NK-92 (cell line): Measurements from ENCODE around the gene NECTIN3.

Experiments
- DNase-seq: peaks from one replicate; lab custom pipeline; 2025; ENCODE audit not compliant: unreplicated experiment; lab: John Stamatoyannopoulos, UW

NECTIN3 gene

DNA sequence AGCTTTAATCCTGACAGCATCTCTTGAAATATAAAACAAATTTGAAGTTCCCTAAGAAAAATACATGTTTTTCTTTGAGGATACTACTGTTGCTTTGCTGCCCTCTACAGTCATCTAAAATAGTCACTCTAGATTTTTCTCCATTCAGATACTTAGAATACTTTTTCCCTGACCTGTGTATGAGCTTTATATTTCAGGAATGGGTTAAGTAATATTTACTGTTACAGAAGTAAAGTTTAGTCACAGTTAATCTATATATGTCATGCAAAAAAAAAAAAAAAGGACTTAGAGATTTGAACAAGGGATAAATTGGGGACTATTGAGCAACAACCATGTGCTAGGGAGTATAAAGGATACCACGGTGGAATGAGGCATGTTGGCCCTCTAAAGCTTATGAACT lies 8.8 kb downstream of the NECTIN3 start:
- DNase-seq: no peak

DNA sequence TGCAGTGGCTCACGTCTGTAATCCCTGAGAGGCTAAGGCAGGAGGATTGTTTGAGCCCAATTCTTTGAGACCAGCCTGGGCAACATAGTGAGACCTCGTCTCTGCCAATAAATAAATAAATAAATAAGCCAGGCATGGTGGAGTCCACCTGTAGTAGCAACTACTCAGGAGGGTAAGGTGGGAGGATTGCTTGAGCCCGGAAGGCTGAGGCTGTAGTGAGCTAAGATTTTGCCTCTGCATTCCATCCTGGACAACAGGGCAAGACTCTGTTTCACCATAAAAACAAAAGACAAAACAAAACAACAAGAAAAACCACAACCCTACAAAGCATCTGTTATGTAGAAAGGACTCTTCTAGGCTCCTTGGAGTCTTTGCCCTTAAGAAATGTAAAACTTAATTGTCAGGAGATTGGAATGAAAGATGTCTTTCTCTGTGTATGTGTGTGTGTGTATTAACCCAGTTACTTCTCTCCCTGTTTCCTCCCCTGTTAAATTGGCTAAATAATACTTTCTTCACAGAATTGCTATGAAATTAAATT lies 9.5 kb downstream of the NECTIN3 start:
- DNase-seq: no peak

DNA sequence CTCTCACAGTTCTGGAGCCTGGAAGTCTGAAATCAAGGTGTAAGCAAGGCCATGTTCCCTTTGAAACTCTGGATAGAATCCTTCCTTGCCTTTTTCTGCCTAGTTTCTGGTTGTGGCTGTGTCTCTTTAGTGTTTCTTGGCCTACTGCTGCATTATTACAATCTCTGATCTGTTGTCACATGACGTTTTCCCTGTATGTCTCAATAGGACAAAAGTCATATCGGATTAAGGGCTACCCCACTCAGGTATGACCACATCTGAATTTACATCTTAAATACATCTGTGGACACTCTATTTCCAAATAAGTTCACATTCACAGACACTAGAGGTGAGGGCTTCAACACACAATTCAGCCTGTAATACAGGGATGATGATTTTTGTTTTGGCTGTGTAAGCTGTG lies 13.3 kb downstream of the NECTIN3 start:
- DNase-seq: no peak

DNA sequence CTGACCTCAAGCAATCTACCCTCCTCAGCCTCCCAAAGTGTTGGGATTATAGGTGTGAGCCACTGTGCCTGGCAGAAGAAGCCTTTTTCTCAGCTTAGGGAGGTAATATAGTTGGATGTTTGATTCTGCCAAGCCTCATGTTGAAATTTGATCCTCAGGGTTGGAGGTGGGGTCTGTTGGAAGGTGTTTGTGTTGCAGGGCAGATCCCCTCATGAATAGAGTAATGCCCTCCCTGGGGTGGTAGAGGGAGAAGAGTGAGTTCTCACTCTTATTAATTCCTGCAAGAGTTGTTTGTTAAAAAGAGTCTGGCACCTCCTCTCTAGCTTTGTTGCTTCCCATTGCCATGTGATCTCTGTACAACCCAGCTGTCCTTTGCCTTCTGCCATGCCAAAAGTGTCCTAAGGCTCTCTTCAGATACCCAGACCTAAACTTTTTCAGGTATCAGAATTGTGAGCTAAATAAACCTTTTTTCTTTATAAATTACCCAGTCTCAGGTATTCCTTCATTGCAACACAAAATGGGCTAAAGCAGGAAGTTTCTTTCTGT lies 16.4 kb downstream of the NECTIN3 start:
- no peak for DNase-seq

DNA sequence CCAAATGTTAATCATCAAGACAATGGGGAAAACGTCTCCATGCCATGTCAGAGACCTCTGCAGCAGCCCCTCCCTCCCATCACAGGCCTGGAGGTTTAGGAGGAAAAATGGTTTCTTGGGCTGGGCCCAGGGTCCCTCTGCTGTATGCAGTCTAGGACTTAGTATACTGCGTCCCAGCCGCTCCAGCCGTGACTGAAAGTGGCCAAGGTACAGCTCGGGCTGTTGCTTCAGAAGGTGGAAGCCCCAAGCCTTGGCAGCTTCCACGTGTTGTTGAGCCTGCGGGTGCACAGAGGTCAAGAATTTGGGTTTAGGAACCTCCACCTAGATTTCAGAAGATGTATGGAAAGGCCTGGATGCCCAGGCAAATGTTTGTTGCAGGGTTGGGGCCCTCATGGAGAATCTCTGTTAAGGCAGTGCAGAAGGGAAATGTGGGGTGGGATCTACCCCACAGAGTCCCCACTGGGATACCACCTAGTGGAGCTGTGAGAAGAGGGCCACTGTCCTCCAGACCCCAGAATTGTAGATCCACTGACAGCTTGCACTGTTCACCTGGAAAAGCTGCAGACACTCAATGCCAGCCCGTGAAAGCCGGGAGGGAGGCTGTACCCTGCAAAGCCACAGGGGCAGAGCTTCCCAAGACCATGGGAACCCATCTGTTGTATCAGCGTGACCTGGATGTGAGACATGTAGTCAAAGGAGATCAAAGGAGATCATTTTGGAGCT lies 25.0 kb downstream of the NECTIN3 start:
- DNase-seq: no peak

DNA sequence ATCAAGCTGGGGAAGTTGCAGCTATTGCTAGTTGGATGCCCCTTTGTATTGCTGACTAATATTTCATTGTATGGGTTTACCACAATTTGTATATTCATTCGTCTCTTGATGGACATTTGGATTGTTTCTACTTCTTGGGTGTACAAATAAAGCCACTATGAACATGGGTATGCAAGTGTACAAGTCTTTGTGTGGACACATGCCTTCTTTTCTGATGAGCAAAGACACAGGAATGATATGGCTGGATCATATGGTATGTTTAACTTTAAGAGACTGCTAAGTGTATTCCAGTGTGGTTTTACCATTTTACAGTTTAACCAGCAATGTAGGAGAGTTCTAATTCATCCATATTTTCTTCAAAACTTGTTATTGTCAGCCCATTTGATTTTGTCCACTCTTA lies 32.2 kb downstream of the NECTIN3 start:
- DNase-seq: no peak

DNA sequence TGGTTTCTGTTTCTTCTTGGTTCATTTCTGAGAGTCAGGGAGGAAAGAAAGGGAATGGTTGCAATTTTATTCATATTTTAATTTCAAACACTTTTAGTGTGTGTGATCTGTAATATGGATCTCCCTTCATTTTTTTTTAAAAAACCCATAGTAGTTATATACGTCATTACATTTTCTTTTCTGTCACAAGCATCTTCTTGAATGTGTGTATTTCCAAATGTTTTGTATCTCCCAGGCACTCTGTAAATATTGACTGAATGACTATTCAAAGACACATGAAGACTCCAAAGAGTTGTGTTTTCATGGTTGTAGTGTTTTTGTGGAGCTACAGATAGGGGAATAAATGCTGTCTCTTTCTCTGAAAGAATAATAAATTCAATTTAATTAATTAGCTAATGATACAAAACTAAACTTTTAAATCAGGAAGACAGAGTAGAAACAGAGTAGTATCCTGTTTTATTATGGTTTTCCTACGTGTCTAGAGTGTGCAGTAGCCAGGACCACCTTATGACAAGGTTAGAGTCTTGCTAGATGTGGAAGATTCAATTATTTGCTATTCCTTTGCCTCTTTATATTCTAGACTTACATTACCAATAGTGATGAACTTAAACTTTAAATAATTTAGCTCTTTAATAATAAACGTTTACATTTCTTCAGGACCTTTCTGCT lies 35.5 kb downstream of the NECTIN3 start:
- DNase-seq: no peak

DNA sequence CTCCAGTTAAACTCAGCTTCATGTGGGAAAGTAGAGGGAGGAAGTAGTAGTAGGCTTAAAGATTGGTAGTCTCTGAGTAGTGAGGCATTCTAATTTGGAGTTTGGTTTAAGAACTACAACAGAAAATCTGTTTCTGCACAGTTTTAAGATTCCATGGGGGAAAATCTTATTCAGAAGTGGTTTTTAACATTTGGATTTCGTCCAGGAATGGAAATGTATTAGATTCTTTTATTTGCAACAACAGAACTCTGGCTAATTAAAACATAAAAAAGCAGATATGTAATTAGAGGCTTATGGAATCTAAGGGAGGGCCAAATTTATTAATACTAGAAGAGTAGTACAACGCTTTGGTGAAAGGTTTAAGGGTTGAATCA lies 36.0 kb downstream of the NECTIN3 start:
- DNase-seq: no peak

DNA sequence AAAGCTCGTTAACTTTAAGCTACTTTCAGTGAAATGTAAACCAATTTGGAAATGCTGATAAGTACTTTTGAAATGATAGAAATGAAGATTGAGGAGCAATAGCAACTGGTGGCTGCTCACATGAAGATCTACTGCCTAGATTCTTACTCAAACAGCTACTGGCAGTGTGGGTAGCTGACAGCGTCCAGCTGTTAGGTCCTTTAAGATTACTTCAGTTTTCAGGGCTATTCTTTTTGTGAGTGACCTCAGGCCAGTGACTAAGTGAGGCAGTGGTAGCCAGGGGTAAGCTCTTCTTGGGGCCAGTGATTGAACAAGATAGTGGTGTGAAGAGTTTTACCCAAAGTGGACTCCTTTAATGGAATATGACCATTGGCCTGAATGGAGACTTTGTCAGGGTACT lies 41.3 kb downstream of the NECTIN3 start:
- DNase-seq: no peak

DNA sequence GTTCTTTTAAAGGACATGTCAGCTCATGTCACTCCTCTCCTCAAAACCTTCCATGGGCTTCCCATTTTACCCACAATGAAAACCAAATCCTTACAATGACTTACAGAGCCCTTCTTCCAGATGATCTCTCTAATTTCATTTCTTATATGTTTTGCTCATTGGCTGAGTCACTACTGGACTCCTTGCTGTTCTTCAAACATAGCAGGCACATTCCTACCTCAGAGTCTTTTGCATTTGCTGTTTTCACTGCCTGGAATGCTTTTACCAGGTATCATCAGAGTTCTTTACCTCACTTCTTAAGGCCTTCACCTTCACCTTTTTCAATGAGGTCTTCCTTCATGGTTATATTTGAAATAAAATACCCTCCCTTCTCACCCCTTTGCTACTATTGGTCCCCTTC lies 57.3 kb downstream of the NECTIN3 start:
- no peak for DNase-seq

DNA sequence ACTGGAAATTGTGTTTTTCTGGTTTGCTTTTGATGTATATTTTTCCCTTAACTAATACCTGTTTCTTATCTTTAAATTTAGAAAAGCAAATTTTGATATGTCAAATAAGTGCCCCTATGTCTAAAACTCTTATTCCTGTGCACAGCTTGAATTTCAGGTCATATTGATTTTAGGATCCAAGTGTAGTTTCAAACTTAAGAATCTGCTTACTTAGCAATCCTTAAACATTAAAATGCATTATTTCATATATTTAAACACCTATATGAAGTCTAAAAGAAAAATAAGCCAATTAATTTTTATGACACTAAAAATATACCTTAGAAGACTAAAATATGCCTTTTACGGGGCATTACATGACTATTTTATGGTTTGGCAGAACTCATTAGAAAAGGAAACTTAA lies 59.2 kb downstream of the NECTIN3 start:
- no peak for DNase-seq

DNA sequence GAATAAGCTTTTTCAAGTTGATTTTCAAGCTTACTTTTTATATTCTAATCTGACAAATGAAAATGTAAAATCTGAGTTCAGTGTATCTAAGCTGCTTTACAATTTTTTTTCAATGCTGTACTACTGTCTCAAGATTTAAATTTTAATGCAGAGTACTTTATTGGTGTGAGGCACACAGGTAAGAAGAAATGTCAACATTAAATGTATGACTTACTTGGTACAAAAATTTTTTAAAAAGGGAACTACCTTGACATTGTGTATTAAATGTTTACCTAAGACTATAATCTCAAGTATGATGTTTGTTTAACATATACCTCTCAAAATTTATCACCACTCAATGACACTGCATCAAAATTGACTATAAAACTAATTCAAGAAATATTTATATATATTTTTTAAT lies 62.7 kb downstream of the NECTIN3 start:
- no peak for DNase-seq

DNA sequence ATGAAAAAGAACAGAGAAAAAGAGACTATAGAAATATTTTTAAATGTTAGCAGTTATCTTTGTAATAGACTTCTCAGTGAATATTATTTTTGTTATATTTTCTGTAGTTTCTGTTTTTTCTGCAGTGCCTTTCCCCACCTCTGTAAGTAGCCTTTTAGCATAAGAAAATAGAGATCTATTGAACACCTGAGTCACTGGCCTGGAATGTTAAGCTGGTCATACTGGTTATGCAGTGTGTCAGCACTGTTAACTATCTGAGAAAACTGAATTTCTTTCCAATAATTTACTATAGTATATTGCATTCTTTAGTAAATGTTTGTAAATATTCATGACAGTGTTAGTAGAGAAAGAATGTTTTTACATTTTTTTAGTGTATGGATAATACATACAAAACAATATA lies 79.8 kb downstream of the NECTIN3 start:
- no peak for DNase-seq

DNA sequence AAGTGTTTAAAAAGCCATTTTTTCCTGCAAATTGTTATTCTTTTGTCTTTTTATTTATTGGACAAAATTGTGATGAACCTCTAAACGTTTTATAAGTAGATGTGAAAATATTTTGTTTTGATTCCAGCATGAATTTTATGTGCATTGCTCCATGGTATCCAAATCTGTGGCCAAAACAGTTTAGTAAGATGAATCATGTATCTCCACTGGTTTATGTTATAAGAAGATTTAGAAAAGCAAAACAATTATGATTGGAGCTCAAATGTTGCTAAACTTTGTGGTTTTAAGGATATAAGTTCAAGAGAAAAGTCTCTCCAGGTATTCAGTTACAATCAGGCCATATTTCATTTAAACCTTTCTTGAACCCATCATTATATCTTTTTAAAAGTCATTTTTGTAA lies 80.9 kb downstream of the NECTIN3 start:
- no peak for DNase-seq

DNA sequence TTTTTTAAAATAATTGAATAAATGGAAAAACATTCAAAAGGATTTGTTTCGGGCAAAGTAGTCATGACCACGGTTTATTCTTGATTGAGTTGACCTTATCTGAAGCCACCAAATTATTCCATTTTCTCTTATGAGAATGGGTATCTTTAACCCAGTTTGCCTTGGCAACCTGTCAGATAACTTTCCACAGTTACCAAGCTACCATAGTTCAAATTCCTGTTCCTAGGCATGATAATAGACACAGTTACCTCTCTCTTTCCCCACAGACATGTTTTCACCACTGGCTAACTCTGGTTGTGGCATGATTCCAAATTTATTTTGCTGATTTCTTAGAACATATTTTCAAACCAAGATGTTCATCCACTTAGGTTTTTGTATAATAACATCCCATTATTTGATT lies 84.9 kb downstream of the NECTIN3 start:
- no peak for DNase-seq

DNA sequence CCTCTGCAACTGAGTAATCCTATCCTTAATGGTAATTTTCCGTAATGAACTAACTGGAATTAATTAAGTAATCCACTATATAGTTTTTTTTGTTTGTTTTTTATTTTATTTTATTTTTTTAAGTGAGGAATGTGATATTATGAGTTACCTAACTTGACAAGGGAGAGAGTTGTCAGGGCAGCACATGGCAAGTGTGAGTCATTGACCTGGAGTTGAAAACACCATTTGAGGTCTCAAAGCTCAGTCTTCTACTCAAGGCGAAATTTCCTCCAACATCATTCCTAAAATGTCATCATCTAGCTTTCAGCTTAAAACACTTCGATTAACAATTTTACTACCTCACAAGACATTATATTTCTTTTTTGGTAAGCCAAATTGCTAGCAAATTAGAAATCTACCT lies 87.8 kb downstream of the NECTIN3 start:
- no peak for DNase-seq

DNA sequence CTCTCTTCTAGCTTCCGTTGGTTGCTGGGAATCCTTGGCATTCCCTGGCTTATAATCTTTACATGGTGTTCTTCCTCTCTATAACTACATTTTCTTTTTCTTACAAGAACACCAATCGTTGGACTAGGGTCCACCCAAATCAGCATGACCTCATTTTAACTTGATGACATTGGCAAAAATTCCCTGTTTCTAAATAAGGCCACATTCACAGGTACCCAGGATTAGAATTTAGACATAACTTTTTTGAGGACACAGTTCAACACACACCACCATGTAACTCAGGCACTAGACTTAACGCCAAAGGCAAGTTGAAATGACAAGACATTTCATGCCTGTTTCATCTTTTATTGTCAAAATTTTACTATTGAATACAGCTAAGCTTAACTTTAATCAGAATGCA lies 93.0 kb downstream of the NECTIN3 start:
- no peak for DNase-seq

DNA sequence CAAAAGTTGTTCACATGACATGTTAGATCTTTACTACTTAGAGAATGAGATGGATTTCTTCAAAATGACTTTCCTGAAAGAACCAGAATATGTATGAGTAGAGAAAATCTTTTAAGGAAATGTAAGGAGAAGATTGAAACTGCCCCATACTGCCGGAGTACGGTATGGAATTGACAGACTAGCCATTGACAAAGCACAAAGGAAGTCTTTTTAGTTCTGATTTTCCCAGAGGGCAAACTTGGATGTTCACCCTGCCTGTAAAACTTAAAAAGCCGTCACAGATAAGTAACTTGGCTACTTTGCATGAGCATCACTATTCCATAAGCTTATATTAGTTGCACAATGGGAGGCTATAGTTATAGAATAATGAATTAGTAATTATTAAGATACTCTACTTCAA lies 93.8 kb downstream of the NECTIN3 start:
- DNase-seq: no peak

DNA sequence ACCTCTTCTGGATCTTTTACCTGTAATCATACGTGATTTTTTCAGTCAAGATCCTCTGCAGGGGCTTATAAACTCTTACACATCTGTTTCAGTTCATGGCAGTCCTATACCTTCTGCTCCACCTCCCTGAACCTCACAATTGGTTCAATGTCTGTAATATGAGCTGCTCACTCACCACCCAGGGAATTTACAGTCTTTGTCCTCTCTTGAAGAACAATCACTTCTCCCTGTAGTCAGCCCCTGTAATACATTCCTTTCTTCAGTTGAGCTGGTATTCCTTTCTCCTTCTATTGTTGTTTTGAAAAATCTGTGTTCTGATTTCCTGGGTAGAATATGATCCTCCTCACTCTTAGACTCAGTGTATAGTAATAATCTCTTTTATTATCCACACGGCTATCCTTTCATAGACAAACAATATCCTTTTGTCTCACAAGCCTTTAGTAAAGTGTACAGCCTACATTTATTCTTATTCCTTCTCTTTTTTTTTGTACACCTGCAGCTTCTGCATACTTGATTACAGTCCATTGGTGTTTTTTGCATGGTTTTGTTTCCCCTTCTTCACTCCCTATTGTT lies 101.8 kb downstream of the NECTIN3 start:
- DNase-seq: no peak

DNA sequence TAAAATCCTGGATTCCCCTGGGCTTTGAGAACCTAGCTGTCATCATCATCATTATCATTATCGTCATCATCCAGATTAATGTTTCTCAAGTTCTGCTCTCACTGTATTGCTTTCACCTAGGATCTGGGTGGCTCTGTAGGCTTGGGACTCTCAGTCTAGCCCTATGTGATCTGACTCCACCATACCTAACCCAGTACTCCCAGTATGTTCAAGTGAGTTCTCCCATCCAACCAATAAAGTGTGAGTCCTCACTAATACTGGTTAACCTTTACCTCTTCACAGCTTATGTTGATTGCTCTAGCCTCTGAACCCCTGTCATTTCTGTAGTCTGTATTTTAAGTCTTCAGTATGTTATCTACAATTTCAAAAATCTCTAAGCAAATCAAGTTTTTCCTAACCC lies 102.3 kb downstream of the NECTIN3 start:
- no peak for DNase-seq

DNA sequence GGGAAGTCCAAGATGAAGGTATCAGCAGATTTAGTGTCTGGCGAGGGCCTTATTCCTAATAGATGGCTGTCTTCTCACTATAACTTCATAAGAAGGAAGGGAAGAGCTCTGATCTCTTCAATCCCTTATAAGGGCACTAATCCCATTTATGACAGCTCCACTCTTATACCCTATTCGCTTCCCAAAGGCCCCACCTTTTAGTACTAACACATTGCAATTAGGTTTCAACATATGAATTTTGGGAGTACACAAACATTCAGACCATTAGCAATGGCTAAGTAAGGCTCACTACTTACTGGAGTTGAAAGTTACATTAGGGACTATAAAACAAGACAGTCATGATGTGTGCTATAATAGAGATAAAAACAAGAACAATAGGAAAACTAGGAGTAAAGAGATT lies 118.9 kb downstream of the NECTIN3 start:
- no peak for DNase-seq

DNA sequence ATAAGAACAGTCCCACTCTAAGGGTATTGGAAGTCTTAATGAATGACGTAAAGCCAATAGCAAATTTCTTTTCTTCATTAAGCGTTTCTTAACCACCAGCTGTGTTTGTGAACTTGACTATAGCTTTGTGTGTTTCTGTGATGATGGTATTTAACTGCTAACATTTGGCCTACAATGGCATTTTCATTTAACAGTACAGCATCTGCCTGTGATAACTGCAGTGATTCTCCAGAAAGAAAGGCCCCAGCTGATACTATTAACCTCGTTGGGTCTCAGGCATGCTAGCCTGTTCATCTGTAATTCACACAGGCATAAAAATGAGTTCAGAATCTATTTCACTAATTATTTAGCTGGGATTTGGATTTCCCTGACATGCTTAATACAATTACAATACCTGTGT lies 121.9 kb downstream of the NECTIN3 start:
- DNase-seq: no peak
